Loucy (cell line): ENCODE data around the gene XRCC3.

Experiments used
- H2AFZ ChIP-seq: fragments of 200-600 bp; sonication (generic); 2 replicates; pipeline ENCODE4 v1.6.0; 2016; ENCODE audit warnings: antibody characterized with exemption, mild to moderate bottlenecking, low read length, moderate library complexity
- H3F3A ChIP-seq: fragments of 200-600 bp; 2 replicates; pipeline ENCODE4 v1.6.0; 2016; ENCODE audit warnings: antibody characterized with exemption, low read depth, mild to moderate bottlenecking
- H3K27me3 ChIP-seq: fragments of 200-600 bp; sonication (generic); 2 replicates; pipeline ENCODE4 v1.6.1; 2014; ENCODE audit warnings: low read length, mild to moderate bottlenecking; ENCODE audit not compliant: insufficient read depth, poor library complexity, severe bottlenecking
- H3K36me3 ChIP-seq: fragments of 200-600 bp; sonication (generic); 2 replicates; pipeline ENCODE4 v1.6.1; 2016; ENCODE audit warnings: low read length; ENCODE audit not compliant: insufficient read depth
- H3K4me1 ChIP-seq: fragments of 200-600 bp; sonication (generic); 2 replicates; pipeline ENCODE4 v1.5.1; 2014; ENCODE audit warnings: low read length, mild to moderate bottlenecking; ENCODE audit not compliant: insufficient read depth, poor library complexity, severe bottlenecking
- H3K4me2 ChIP-seq: fragments of 200-600 bp; sonication (generic); 2 replicates; pipeline ENCODE4 v1.6.0; 2014; ENCODE audit warnings: antibody characterized with exemption, low read length, low read depth, mild to moderate bottlenecking; ENCODE audit not compliant: poor library complexity, severe bottlenecking
- H3K4me3 ChIP-seq: fragments of 200-600 bp; sonication (generic); 2 replicates; pipeline ENCODE4 v1.5.1; 2014; ENCODE audit warnings: low read length, mild to moderate bottlenecking, mixed read lengths; ENCODE audit not compliant: poor library complexity, severe bottlenecking
- H3K79me2 ChIP-seq: fragments of 200-600 bp; sonication (generic); 2 replicates; pipeline ENCODE4 v1.6.1; 2014; ENCODE audit warnings: low read length; ENCODE audit not compliant: insufficient read depth
- H3K9ac ChIP-seq: fragments of 200-600 bp; sonication (generic); 2 replicates; pipeline ENCODE4 v1.6.0; 2014; ENCODE audit warnings: mild to moderate bottlenecking, low read depth, low read length, moderate library complexity; ENCODE audit not compliant: poor library complexity, severe bottlenecking
- H3K9me2 ChIP-seq: fragments of 200-600 bp; sonication (generic); replicated peaks from 2 replicates; pipeline ENCODE4 v1.6.1; 2016; ENCODE audit warnings: low read depth, low read length, mixed read lengths
- H3K9me3 ChIP-seq: fragments of 200-600 bp; sonication (generic); 2 replicates; pipeline ENCODE4 v1.6.1; 2014; ENCODE audit warnings: mild to moderate bottlenecking, antibody characterized with exemption, low read length, low read depth; ENCODE audit not compliant: insufficient read depth
- H4K20me1 ChIP-seq: fragments of 200-600 bp; sonication (generic); 2 replicates; pipeline ENCODE4 v1.6.0; 2014; ENCODE audit warnings: antibody characterized with exemption, low read length, mild to moderate bottlenecking; ENCODE audit not compliant: insufficient read depth, poor library complexity, severe bottlenecking
- CTCF ChIP-seq: fragments of 200-600 bp; sonication (generic); conservative IDR thresholded peaks from 2 replicates; pipeline ENCODE4 v1.5.1; 2014; ENCODE audit warnings: mild to moderate bottlenecking, antibody characterized with exemption, low read length
- EZH2phosphoT487 ChIP-seq: fragments of 200-600 bp; IDR thresholded peaks from 2 replicates; pipeline ENCODE4 v1.6.1; 2018; ENCODE audit warnings: antibody characterized with exemption, mild to moderate bottlenecking, moderate library complexity, borderline replicate concordance

Gene XRCC3

GRCh38 chr14:103699261-103699661, 16.0 kb downstream of the XRCC3 start:
- TF ChIP-seq EZH2phosphoT487 (no peak), CTCF (no peak)
- H3K79me2 ChIP-seq, result no peaks in the 10 kb centered on the region
- H3K9ac ChIP-seq, result no peak overlapping the region
- H4K20me1 ChIP-seq, result no peaks in the 10 kb centered on the region
- H2AFZ ChIP-seq, result no peak overlapping the region
- no peaks in the 10 kb centered on the region for H3K9me2 ChIP-seq
- H3K27me3 ChIP-seq, result no peaks in the 10 kb centered on the region
- no peak overlapping the region for H3K4me3 ChIP-seq
- no peaks in the 10 kb centered on the region for H3K4me1 ChIP-seq
- H3K4me2 ChIP-seq, result no peak overlapping the region
- no peaks in the 10 kb centered on the region for H3K9me3 ChIP-seq
- H3K36me3 ChIP-seq, result peaks cover 61% of the 10 kb centered on the region; the same call in 1 of the 2 replicates
- no peaks in the 10 kb centered on the region for H3F3A ChIP-seq

DNA sequence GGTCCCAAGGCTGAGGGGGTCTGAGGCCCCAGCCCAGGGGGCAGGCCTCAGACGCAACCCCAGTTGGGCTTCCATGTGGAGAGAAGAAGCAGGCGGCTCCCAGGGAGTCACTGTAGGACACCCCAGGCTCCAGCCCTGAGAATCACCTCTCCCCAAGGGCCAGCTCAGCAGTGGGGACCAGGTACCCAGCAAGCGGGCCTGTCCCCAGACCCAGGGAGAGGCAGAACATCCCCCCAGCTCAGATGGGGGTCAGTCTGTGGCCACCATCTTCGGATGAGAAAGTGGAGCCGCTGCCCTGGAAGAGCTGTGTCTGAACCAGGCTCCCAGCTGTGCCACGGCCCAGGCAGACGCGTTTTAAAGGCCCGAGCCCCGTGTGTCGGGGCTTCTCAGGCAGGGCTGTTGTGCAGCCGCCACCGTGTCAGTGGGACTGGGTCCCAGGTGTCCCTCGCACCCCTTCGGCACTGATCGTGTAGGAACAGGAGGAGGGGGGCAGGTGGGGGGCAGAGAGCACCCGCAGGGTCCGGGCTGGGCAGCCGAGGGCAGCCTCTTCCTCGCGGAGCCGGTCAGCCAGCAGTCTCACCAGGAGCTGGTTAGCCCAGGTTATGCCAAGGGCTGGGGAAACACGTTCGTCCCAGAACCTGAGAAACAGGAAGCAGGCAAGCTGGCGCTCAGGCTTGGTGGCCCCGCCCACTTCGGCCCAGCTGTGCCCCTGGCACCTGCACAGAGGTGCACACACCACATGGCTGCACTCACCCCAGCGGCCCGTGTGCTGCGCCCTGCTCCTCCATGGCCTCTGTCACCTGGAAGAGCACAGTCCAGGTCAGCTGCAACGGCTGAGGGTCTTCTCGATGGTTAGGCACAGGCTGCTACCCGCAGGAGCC, 16.6 kb downstream of the XRCC3 start:
- Histone ChIP-seq H2AFZ (no peak overlapping the region), H3K36me3 (peaks cover 66% of the 10 kb centered on the region; the same call in 1 of the 2 replicates), H3K9me2 (no peaks in the 10 kb centered on the region), H3K4me1 (no peaks in the 10 kb centered on the region), H3K4me3 (no peak overlapping the region), H3F3A (no peaks in the 10 kb centered on the region), H4K20me1 (no peaks in the 10 kb centered on the region), H3K9ac (no peak overlapping the region), H3K9me3 (no peaks in the 10 kb centered on the region), H3K27me3 (no peaks in the 10 kb centered on the region), H3K4me2 (no peak overlapping the region), H3K79me2 (no peaks in the 10 kb centered on the region)
- TF ChIP-seq CTCF (no peak), EZH2phosphoT487 (no peak)

DNA sequence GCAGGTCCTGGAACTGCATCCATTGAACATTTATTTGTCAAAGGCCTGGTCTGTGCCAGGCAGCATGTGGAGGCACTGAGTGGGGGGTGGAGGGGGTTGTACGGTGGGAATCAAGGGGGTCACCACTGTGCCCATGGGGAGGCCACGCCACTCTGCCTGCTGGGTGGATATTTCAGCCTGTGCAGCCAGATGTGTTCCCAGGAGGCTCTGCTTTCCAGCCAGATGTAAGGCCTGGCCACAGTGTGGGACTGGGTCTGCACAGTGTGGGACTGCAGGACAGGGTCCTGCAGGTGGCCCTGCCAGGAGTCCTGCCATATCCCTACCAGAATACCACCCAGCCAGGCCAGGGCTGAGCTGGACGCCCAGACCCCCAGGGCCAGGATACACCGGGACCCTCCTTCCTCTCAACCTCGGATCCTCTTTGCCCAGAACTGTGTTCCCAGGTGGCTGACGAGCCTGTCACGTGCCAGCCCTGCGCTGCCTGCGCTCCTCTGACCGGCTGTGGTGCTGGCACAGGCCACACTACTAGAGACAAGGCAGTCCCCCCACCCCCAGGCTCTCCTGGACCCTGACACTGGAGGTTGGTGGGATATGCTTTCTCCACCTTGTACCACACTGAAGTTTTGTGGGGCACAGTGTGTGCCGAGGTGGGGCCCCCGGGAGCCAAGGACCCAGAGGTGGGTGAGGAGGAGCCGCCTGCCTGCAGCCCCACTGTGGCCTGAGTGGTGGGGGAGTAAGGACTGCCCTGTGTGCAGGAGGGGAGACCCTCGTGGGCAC, 17.5 kb downstream of the XRCC3 start:
- TF ChIP-seq CTCF (no peak), EZH2phosphoT487 (no peak)
- Histone ChIP-seq H2AFZ (no peak overlapping the region), H3K4me1 (no peaks in the 10 kb centered on the region), H3K79me2 (no peaks in the 10 kb centered on the region), H3K27me3 (no peaks in the 10 kb centered on the region), H4K20me1 (no peaks in the 10 kb centered on the region), H3K9me3 (no peaks in the 10 kb centered on the region), H3K9me2 (no peaks in the 10 kb centered on the region), H3K9ac (no peak overlapping the region), H3F3A (no peaks in the 10 kb centered on the region), H3K4me3 (no peak overlapping the region), H3K4me2 (no peak overlapping the region), H3K36me3 (peaks cover 67% of the 10 kb centered on the region; the same call in 1 of the 2 replicates)
